BLaER1 (cell line): ENCODE data around the gene MRM3.
A peak's percentile ranks its signal among the peaks of the same experiment; 100 is the strongest.
"Not testable (repeated sequence)": the region's sequence is repeated elsewhere in the genome, so short reads cannot be mapped to it uniquely, and the experiment has no call there.

ENCODE experiments used
- H3K27ac ChIP-seq: shearing (Covaris generic); formaldehyde crosslinking; 2 replicates; pipeline ENCODE4 v1.8.1; 2022
- H3K27me3 ChIP-seq: shearing (Covaris generic); formaldehyde crosslinking; 2 replicates; pipeline ENCODE4 v1.8.1; 2022
- H3K36me3 ChIP-seq: shearing (Covaris generic); formaldehyde crosslinking; 2 replicates; pipeline ENCODE4 v1.8.1; 2022
- H3K4me1 ChIP-seq: shearing (Covaris generic); formaldehyde crosslinking; 2 replicates; pipeline ENCODE4 v1.8.1; 2022
- H3K4me2 ChIP-seq: shearing (Covaris generic); formaldehyde crosslinking; 2 replicates; pipeline ENCODE4 v1.8.1; 2022
- H3K4me3 ChIP-seq: shearing (Covaris generic); formaldehyde crosslinking; 2 replicates; pipeline ENCODE4 v1.8.1; 2022
- H3K9ac ChIP-seq: shearing (Covaris generic); formaldehyde crosslinking; 2 replicates; pipeline ENCODE4 v1.8.1; 2022
- H3K9me3 ChIP-seq: shearing (Covaris generic); formaldehyde crosslinking; 2 replicates; pipeline ENCODE4 v1.8.1; 2022
- H4K20me1 ChIP-seq: shearing (Covaris generic); formaldehyde crosslinking; 2 replicates; pipeline ENCODE4 v1.8.1; 2022
- Cebpa-rat ChIP-seq: shearing (Covaris generic); IDR thresholded peaks from 2 replicates; pipeline ENCODE4 v1.8.1; 2022

Gene MRM3

DNA sequence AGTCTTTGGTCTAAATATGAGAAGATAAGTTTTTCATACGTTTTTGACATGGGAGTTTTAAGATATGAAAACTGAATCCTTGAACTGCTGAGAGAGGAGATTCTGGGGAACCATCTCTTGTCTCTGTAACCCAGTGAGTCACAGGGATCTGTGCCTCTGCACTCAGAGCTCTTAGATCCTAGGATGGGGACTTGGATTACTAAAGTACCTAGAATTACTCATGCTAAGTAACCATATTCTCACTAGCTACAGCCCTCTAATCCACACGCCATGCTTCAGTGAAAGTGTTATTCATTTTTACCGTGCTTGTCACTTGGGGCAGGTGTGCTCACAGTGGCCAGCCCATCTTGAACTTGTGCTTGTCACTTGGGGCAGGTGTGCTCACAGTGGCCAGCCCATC, 2.0 kb downstream of the MRM3 start:
- Histone ChIP-seq H3K4me1 (peaks cover 32% of the 10 kb centered on the region), H3K4me2 (peak overlapping the region; percentile 98), H3K36me3 (peaks cover 49% of the 10 kb centered on the region), H3K9me3 (no peaks in the 10 kb centered on the region), H3K4me3 (no peak overlapping the region), H3K27me3 (no peaks in the 10 kb centered on the region), H3K9ac (no peak overlapping the region), H3K27ac (no peak overlapping the region), H4K20me1 (peaks cover 78% of the 10 kb centered on the region)
- no peak for TF ChIP-seq Cebpa-rat

DNA sequence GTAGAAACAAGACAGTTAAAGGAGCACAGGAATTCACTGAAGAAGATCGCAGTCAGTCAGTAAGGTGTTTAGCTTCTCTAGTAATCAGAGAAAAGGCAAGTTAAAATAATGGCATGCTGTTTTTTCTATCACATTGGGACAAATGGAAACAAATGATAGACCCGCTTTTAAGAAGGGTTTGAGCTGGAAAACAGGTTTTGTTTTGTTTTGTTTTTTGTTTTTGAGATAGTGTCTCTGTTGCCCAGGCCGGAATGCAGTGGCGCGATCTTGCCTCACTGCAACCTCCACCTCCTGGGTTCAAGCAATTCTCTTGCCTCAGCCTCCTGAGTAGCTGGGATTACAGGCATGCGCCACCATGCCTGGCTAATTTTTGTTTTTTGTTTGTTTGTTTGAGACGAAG, 3.7 kb downstream of the MRM3 start:
- H3K36me3 ChIP-seq: peaks cover 63% of the 10 kb centered on the region

DNA sequence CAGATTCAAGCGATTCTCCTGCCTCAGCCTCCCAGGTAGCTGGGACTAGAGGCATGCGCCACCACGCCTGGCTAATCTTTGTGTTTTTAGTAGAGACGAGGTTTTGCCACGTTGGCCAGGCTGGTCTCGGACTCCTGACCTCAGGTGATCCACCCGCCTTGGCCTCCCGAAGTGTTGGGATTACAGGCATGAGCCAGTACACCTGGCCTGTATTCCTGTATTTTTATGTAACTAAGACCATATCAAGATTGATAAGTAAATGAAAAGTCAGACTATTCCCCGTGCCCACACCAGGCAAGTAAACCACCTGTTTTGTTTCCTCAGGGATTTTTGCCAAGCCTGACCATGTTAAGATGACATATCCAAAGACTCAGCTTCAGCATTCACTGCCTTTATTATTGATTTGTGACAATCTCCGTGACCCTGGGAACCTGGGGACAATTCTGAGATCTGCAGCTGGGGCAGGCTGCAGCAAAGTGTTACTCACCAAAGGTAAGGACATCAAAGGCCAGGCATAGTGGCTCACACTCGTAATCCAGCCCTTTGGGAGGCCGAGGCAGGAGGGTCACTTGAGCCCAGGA, 5.6 kb downstream of the MRM3 start:
- Histone ChIP-seq H4K20me1 (peaks cover 76% of the 10 kb centered on the region), H3K9ac (no peak overlapping the region), H3K27me3 (no peaks in the 10 kb centered on the region), H3K9me3 (no peaks in the 10 kb centered on the region), H3K4me1 (peaks cover 24% of the 10 kb centered on the region), H3K27ac (no peak overlapping the region), H3K36me3 (peaks cover 81% of the 10 kb centered on the region), H3K4me2 (no peak overlapping the region), H3K4me3 (no peak overlapping the region)
- no peak for TF ChIP-seq Cebpa-rat

More for the DNA sequence above, 3.7 kb downstream of the MRM3 start:
- not testable (repeated sequence) for H3K4me2 ChIP-seq, H3K9ac ChIP-seq, H3K9me3 ChIP-seq, H3K27ac ChIP-seq, H3K4me3 ChIP-seq, H3K27me3 ChIP-seq
- Histone ChIP-seq H4K20me1 (peaks cover 74% of the 10 kb centered on the region), H3K4me1 (peaks cover 31% of the 10 kb centered on the region)

DNA sequence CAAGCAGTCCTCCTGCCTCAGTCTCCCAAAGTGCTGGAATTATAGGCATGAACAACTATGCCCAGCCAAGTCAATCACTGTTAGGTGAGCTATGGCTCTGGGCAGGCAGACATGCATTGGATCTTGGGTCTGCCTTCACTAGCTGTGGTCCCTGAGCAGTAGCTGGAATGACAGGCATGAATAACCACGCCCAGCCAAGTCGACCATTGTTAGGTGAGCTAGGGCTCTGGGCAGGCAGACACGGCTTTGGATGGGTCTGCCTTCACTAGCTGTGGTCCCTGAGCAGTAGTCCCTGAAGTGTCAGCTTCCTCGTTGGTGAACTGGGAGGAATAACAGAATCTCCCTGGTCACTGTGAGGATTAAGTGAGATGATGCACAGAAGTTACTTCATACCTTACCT, 6.4 kb downstream of the MRM3 start:
- H3K36me3 ChIP-seq: peaks cover 82% of the 10 kb centered on the region
- H3K4me3 ChIP-seq: no peak overlapping the region
- H3K9ac ChIP-seq: no peak overlapping the region
- H3K27ac ChIP-seq: no peak overlapping the region
- H4K20me1 ChIP-seq: peaks cover 70% of the 10 kb centered on the region
- no peak for TF ChIP-seq Cebpa-rat
- no peak overlapping the region for H3K4me2 ChIP-seq
- H3K9me3 ChIP-seq: no peaks in the 10 kb centered on the region
- peaks cover 22% of the 10 kb centered on the region for H3K4me1 ChIP-seq
- H3K27me3 ChIP-seq: no peaks in the 10 kb centered on the region

DNA sequence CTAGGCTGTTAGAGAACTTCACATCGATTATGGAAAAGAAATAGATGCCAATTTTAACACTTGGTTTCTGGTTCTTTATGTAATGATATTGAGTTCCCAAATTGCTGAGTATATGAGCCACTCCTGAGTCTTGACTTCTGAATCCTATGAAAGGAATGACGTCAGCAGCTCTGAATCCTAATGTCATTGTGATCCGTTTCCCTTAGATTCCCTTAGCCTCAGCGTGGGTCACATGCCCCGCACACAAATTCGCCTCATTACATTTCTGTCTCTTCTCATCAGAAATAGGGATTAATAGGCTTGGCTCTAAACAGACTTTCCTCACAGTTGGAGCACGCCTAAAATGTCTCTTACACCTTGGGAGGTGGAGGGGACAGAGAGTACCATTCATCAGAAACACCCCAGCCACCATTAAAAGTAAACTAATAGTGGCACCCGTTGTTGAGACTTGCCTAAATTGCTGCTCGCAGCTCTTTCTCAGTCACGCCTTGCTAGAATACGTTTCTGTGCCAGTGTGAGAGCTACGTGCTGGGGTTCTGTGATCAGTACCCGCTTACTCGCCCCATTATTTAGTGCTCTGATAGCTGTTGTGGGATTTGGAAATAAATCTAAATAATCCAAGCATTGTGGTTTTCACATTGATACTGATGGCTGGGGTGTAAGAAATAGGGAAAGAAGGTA, 7.1 kb downstream of the MRM3 start:
- H3K27me3 ChIP-seq: no peaks in the 10 kb centered on the region
- no peak overlapping the region for H3K4me2 ChIP-seq
- H3K27ac ChIP-seq: no peak overlapping the region
- H3K9me3 ChIP-seq: no peaks in the 10 kb centered on the region
- peaks cover 67% of the 10 kb centered on the region for H4K20me1 ChIP-seq
- no peak overlapping the region for H3K4me3 ChIP-seq
- H3K4me1 ChIP-seq: peaks cover 22% of the 10 kb centered on the region
- TF ChIP-seq Cebpa-rat: no peak
- peaks cover 78% of the 10 kb centered on the region for H3K36me3 ChIP-seq
- H3K9ac ChIP-seq: no peak overlapping the region

DNA sequence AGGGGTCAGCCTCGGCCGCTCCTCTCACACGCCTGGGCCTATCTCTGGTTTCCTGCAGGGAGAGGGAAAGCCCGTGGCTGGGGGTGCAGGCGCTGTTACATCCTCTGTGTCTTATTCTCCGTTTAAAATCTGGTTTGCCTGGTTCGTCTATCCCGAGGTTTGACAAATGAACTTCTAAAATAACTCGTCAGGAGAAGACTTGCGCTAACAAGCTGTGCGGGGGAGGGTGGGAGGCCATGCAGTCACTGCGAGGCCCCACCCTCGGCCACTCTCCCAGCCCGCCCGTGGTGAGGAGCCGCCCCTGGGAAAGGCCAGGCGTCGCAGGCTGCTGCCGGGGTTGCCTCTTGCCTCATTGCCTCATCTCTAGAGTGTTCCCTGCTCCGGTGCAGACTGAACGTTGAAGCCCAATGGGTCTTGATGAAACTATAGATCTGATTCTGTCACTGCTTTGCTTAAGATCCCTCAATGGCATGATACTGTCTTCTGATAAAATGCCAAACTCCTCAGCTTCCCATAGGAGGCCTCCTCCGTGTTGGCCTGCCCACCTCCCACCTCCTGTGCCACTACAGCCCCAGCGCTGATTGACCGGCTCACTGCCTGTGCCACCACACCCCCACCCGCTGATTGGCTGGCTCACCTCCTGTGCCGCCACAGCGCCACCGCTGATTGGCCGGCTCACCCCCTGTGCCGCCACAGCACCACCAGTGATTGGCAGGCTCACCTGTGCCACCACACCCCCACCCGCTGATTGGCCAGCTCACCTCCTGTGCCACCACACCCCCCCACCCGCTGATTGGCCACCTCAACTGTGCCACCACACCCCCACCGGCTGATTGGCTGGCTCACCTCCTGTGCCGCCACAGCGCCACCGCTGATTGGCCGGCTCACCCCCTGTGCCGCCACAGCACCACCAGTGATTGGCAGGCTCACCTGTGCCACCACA, 8.0 kb downstream of the MRM3 start:
- H3K27ac ChIP-seq, H3K4me2 ChIP-seq, H3K4me3 ChIP-seq, H3K9ac ChIP-seq, H3K27me3 ChIP-seq, H3K9me3 ChIP-seq: not testable (repeated sequence)
- Histone ChIP-seq H4K20me1 (peaks cover 61% of the 10 kb centered on the region), H3K4me1 (peaks cover 23% of the 10 kb centered on the region), H3K36me3 (peaks cover 72% of the 10 kb centered on the region)

DNA sequence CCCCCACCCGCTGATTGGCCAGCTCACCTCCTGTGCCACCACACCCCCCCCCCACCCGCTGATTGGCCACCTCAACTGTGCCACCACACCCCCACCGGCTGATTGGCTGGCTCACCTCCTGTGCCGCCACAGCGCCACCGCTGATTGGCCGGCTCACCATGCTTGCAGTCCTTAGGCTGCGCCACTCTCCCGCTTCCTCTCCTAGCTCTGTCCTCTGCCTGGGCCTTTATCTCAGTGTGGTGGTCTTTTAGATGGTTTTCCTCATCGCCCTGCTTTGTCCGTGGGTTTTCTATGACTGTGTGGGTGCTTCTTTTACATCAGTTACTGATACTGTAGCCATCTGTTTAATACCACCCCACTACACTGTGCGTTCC, 8.7 kb downstream of the MRM3 start:
- peaks cover 29% of the 10 kb centered on the region for H3K4me1 ChIP-seq
- not testable (repeated sequence) for H3K27ac ChIP-seq, H3K9me3 ChIP-seq, H3K27me3 ChIP-seq, H3K4me3 ChIP-seq, H3K9ac ChIP-seq, H3K4me2 ChIP-seq
- peaks cover 71% of the 10 kb centered on the region for H3K36me3 ChIP-seq
- H4K20me1 ChIP-seq: peaks cover 55% of the 10 kb centered on the region

DNA sequence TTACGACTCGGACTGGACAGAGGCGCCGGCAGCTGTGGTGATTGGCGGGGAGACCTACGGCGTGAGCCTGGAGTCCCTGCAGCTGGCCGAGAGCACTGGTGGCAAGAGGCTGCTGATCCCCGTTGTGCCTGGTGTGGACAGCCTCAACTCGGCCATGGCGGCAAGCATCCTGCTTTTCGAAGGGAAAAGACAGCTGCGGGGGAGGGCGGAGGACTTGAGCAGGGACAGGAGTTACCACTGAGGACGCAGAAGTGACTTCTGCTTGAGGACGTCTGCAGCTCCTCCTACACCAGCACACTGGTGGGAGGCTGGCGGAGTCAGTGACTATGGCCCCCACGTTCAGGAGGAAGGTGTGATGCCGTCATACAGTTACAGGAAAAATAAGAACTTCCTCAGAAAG, 9.7 kb downstream of the MRM3 start:
- no peaks in the 10 kb centered on the region for H3K27me3 ChIP-seq
- no peak overlapping the region for H3K27ac ChIP-seq
- peaks cover 45% of the 10 kb centered on the region for H4K20me1 ChIP-seq
- H3K9ac ChIP-seq: no peak overlapping the region
- peaks cover 71% of the 10 kb centered on the region for H3K36me3 ChIP-seq
- H3K4me3 ChIP-seq: no peak overlapping the region
- no peak for TF ChIP-seq Cebpa-rat
- H3K4me2 ChIP-seq: no peak overlapping the region
- peaks cover 39% of the 10 kb centered on the region for H3K4me1 ChIP-seq
- no peaks in the 10 kb centered on the region for H3K9me3 ChIP-seq

DNA sequence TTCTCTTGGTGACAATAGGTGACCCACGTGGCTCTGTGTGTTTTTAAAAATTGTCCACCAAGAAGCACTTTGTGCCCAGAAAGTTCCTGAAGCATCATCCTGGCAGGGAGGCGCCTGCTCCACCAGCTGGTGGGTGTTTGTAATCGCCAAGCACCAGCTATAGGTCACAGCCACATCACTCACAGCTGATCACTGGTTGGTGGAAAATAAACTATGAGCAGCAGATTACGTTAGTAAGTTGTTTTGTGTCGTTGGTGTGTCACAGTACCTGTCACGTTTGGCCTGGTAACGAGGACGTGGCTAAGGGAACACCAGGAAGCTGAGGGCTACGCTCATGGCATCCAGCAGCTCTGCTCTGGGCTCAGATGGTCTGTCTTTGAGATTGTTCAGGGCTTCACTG, 10.1 kb downstream of the MRM3 start:
- no peak for TF ChIP-seq Cebpa-rat
- no peaks in the 10 kb centered on the region for H3K9me3 ChIP-seq
- H3K9ac ChIP-seq: no peak overlapping the region
- H3K4me2 ChIP-seq: no peak overlapping the region
- peaks cover 71% of the 10 kb centered on the region for H3K36me3 ChIP-seq
- H3K27ac ChIP-seq: no peak overlapping the region
- H4K20me1 ChIP-seq: peaks cover 41% of the 10 kb centered on the region
- no peaks in the 10 kb centered on the region for H3K27me3 ChIP-seq
- peaks cover 43% of the 10 kb centered on the region for H3K4me1 ChIP-seq
- no peak overlapping the region for H3K4me3 ChIP-seq

DNA sequence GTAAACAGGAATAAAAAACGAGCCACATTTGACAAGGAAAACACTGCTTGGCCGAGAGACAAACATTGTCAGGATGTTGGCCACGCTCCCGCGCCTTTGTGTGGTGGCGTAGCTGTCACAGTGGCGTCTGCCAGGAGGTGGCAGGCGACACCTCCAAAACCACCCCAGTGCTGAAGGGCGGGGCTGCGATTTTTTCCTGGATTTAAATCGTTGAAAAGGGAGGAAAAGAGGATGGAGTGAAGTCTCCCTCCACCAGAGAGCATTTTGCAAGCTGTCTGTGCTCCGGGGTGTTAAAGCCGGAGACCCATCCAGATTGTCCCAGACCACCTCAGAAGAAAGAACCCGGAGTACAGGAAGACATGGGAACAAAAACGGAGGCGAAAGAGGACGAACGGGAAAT, 12.7 kb downstream of the MRM3 start:
- Histone ChIP-seq H3K4me2 (peak overlapping the region; percentile 98), H3K4me3 (0 out of 2 replicates have a peak overlapping the region, but pooled peaks have one; percentile 14), H4K20me1 (peaks cover 23% of the 10 kb centered on the region; the same call in 1 of the 2 replicates), H3K4me1 (peaks cover 69% of the 10 kb centered on the region), H3K27ac (peak overlapping the region; percentile 64), H3K36me3 (peaks cover 55% of the 10 kb centered on the region), H3K9ac (peak overlapping the region; percentile 20), H3K27me3 (no peaks in the 10 kb centered on the region), H3K9me3 (no peaks in the 10 kb centered on the region)
- no peak for TF ChIP-seq Cebpa-rat
